B cell (primary cell): Measurements from ENCODE around the gene UTP25. TPM values are rescaled to one million over a fixed set of nuclear protein-coding genes. Genes with fewer than 3 reads are reported as not detected.

Experiments used
- ATAC-seq: fragments of 200-7000 bp; cut with Tn5 transposase; one replicate; pipeline ENCODE4 v1.10.0; 2021; ENCODE audit warnings: low read depth, mild to moderate bottlenecking, moderate number of reproducible peaks, moderate library complexity
- CTCF ChIA-PET: fragments of 350-600 bp; sonication (Branson Sonifier 250); formaldehyde crosslinking; loops from one replicate; lab custom pipeline; 2021; ENCODE audit warnings: antibody characterized with exemption, inconsistent platforms; lab: Charles Lee
- POLR2A ChIA-PET: fragments of 350-600 bp; sonication (Branson Sonifier 250); formaldehyde crosslinking; loops from one replicate; lab custom pipeline; 2021; ENCODE audit warnings: antibody characterized with exemption; lab: Charles Lee
- DNase-seq: peaks from one replicate; pipeline ENCODE4 v3.0.0; 2013
- H2AFZ ChIP-seq: 2 replicates; pipeline ENCODE4 v1.6.1; 2012; ENCODE audit warnings: mild to moderate bottlenecking, low read depth, low read length; ENCODE audit not compliant: insufficient read depth, poor library complexity, severe bottlenecking
- H3K27ac ChIP-seq, 2 donors: 1 replicate in 1 of 2; 2 replicates in 1 of 2; pipeline ENCODE4 v1.5.1; 2012 to 2013; ENCODE audit warnings: low read length in 2 of 2, mild to moderate bottlenecking in 2 of 2, moderate library complexity in 1 of 2
- H3K27me3 ChIP-seq, 4 experiments: fragments of 200-600 bp in 1 of 4; sonication (generic) in 1 of 4; replicated peaks in 1 of 4; 1 replicate in 2 of 4; 2 replicates in 2 of 4; pipeline versions ENCODE4 v1.6.1 to v1.7.0; 2013 to 2016; ENCODE audit warnings: low read length in 3 of 4, mild to moderate bottlenecking in 2 of 4, mixed read lengths in 1 of 4, moderate library complexity in 1 of 4; ENCODE audit not compliant: insufficient read depth in 4 of 4, control insufficient read depth in 3 of 4; ENCODE audit errors: control extremely low read depth in 1 of 4
- H3K36me3 ChIP-seq, 2 experiments: replicated peaks in 1 of 2; 1 replicate in 1 of 2; 2 replicates in 1 of 2; pipeline versions ENCODE4 v1.6.1 to v1.7.1; 2013; ENCODE audit warnings: low read length in 1 of 2; ENCODE audit not compliant: insufficient read depth in 2 of 2, control insufficient read depth in 1 of 2; ENCODE audit errors: control extremely low read depth in 1 of 2, extremely low read depth in 1 of 2
- H3K4me1 ChIP-seq, 2 donors: fragments of 200-600 bp in 1 of 2; sonication (generic) in 1 of 2; 1 replicate in 1 of 2; 2 replicates in 1 of 2; pipeline versions ENCODE4 v1.5.1 to v1.6.1; 2013 to 2017; ENCODE audit warnings: low read length in 2 of 2; ENCODE audit not compliant: control insufficient read depth in 2 of 2, insufficient read depth in 2 of 2
- H3K4me2 ChIP-seq: replicated peaks from 2 replicates; pipeline ENCODE3; 2012; ENCODE audit warnings: mild to moderate bottlenecking, low read depth, low read length; ENCODE audit not compliant: poor library complexity, severe bottlenecking
- H3K4me3 ChIP-seq, 5 experiments: fragments of 200-600 bp in 1 of 5; sonication (generic) in 1 of 5; 1 replicate in 3 of 5; 2 replicates in 2 of 5; pipeline versions ENCODE4 v1.5.1 to v1.7.0; 2011 to 2016; ENCODE audit warnings: low read length in 4 of 5, mild to moderate bottlenecking in 4 of 5, low read depth in 2 of 5, control low read depth in 1 of 5, moderate library complexity in 1 of 5; ENCODE audit not compliant: insufficient read depth in 1 of 5; ENCODE audit errors: control extremely low read depth in 1 of 5, extremely low read depth in 1 of 5
- H3K79me2 ChIP-seq: fragments of 200-600 bp; sonication (generic); one replicate; pipeline ENCODE4 v1.6.0; 2016; ENCODE audit warnings: low read length; ENCODE audit not compliant: control insufficient read depth, insufficient read depth
- H3K9ac ChIP-seq: fragments of 200-600 bp; sonication (generic); 2 replicates; pipeline ENCODE4 v1.6.1; 2017; ENCODE audit warnings: mild to moderate bottlenecking, low read length, moderate library complexity
- H3K9me3 ChIP-seq, 3 donors: one replicate each; pipeline versions ENCODE4 v1.6.1 to v1.7.1; 2013; ENCODE audit warnings: low read length in 2 of 3; ENCODE audit not compliant: control insufficient read depth in 2 of 3, insufficient read depth in 1 of 3; ENCODE audit errors: control extremely low read depth in 1 of 3
- H4K20me1 ChIP-seq: 2 replicates; pipeline ENCODE4 v1.6.0; 2012; ENCODE audit warnings: mild to moderate bottlenecking, low read length; ENCODE audit not compliant: insufficient read depth, control insufficient read depth, poor library complexity, severe bottlenecking
- H3K27ac Mint-ChIP-seq: one replicate; pipeline ENCODE4 v1.8.0; 2021; ENCODE audit warnings: mixed read lengths
- H3K27me3 Mint-ChIP-seq: one replicate; pipeline ENCODE4 v1.8.0; 2021; ENCODE audit warnings: mixed read lengths
- H3K4me1 Mint-ChIP-seq: one replicate; pipeline ENCODE4 v1.8.0; 2021; ENCODE audit warnings: mixed read lengths
- H3K4me3 Mint-ChIP-seq: one replicate; pipeline ENCODE4 v1.8.0; 2021; ENCODE audit warnings: mixed read lengths
- H3K9me3 Mint-ChIP-seq: one replicate; pipeline ENCODE4 v1.8.0; 2022; ENCODE audit warnings: mixed read lengths; ENCODE audit not compliant: insufficient read depth
- EZH2 ChIP-seq: IDR thresholded peaks from 2 replicates; pipeline ENCODE4 v1.6.1; 2012; ENCODE audit warnings: borderline replicate concordance, low read depth, mild to moderate bottlenecking, moderate library complexity, low read length; ENCODE audit not compliant: insufficient read depth, poor library complexity, severe bottlenecking
- WGBS: methylation state at CpG from one replicate; pipeline ENCODE4 v1.1.5; 2013; ENCODE audit warnings: missing lambda C conversion rate; ENCODE audit not compliant: insufficient coverage; 5-methylcytosine and 5-hydroxymethylcytosine counted together
- intact Hi-C: fragments of 100-400 bp; cut with micrococcal nuclease; formaldehyde crosslinking; loops from one replicate; pipeline ENCODE4 v1.10.0; 2022
- polyA plus RNA-seq: library from polyadenylated mRNA; depleted of rRNA; stranded (reverse); fragments of >200 nt; gene quantifications from 2 replicates; pipeline ENCODE4 v1.2.3, GENCODE V29; 2012
- total RNA-seq, 2 donors: library from RNA; stranded (reverse); fragments of 120-200 nt in 1 of 2; gene quantifications; 1 replicate in 1 of 2; 2 replicates in 1 of 2; pipeline versions ENCODE4 v1.2.3 to v1.2.4, GENCODE V29; 2013 to 2022
- TF ChIP-seq, protein P1 (sequence below): fragments of 200-600 bp; IDR thresholded peaks from one replicate; pipeline ENCODE4 v1.8.0; 2022; ENCODE audit warnings: antibody characterized with exemption, mild to moderate bottlenecking

Gene UTP25
- total and polyA plus RNA-seq, 2 donors (not counting 1 experiment from before 2014, with no cell fraction given) = 6.2 to 16.6 TPM

GRCh38 chr1:209787551-209787950 is 40.2 kb upstream of the UTP25 start:
- no peaks in the 10 kb centered on the region for H4K20me1 ChIP-seq
- TF ChIP-seq, protein P1, sequence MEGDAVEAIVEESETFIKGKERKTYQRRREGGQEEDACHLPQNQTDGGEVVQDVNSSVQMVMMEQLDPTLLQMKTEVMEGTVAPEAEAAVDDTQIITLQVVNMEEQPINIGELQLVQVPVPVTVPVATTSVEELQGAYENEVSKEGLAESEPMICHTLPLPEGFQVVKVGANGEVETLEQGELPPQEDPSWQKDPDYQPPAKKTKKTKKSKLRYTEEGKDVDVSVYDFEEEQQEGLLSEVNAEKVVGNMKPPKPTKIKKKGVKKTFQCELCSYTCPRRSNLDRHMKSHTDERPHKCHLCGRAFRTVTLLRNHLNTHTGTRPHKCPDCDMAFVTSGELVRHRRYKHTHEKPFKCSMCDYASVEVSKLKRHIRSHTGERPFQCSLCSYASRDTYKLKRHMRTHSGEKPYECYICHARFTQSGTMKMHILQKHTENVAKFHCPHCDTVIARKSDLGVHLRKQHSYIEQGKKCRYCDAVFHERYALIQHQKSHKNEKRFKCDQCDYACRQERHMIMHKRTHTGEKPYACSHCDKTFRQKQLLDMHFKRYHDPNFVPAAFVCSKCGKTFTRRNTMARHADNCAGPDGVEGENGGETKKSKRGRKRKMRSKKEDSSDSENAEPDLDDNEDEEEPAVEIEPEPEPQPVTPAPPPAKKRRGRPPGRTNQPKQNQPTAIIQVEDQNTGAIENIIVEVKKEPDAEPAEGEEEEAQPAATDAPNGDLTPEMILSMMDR = no peak
- no peak for TF ChIP-seq EZH2
- ChIA-PET CTCF (interaction anchor here (0.7 to 5.0 kb wide), 6 partner anchors 15 to 40 kb away, joined by 3 to 31 read pairs (median 6); partner anchors contain the start of gene UTP25), POLR2A (no interaction called here)
- ATAC-seq (no peak), DNase-seq (no peak)
- H3K27me3 ChIP-seq = peaks cover 0 to 20% (median 8%) of the 10 kb centered on the region in 4 experiments
- no peak overlapping the region for H3K27ac ChIP-seq
- peaks cover 0 to 3% (median 0%) of the 10 kb centered on the region in 3 donors for H3K9me3 ChIP-seq
- no peak overlapping the region for H3K4me2 ChIP-seq
- H3K36me3 ChIP-seq = peaks cover 0 to 6% of the 10 kb centered on the region in 2 experiments
- peaks cover 14 to 20% of the 10 kb centered on the region in 2 donors for H3K4me1 ChIP-seq
- peaks cover 24% of the 10 kb centered on the region for H3K27me3 Mint-ChIP-seq
- no peak overlapping the region for H3K4me3 Mint-ChIP-seq
- H3K79me2 ChIP-seq = peaks cover 4% of the 10 kb centered on the region
- H3K4me1 Mint-ChIP-seq = peaks cover 22% of the 10 kb centered on the region
- H3K9ac ChIP-seq = no peak overlapping the region
- no peak overlapping the region for H3K4me3 ChIP-seq
- 67% methylated on average over 1 of the region's 2 CpGs for WGBS
- H2AFZ ChIP-seq = no peak overlapping the region
- H3K27ac Mint-ChIP-seq = no peak overlapping the region
- intact Hi-C loops = no loop called here
- peaks cover 2% of the 10 kb centered on the region for H3K9me3 Mint-ChIP-seq

- TF ChIP-seq, protein P1 = no peak
- TF ChIP-seq EZH2 = no peak
- Mint-ChIP-seq H3K4me3 (no peak overlapping the region), H3K4me1 (peaks cover 10% of the 10 kb centered on the region), H3K27ac (no peak overlapping the region), H3K27me3 (peaks cover 38% of the 10 kb centered on the region), H3K9me3 (peaks cover 2% of the 10 kb centered on the region)
- no CpG with 5 or more reads among the region's 1 CpG for WGBS
- Histone ChIP-seq H3K79me2 (no peaks in the 10 kb centered on the region), H2AFZ (no peak overlapping the region), H3K27ac (no peak overlapping the region), H3K4me1 (peaks cover 7 to 9% of the 10 kb centered on the region in 2 donors), H3K9ac (no peak overlapping the region), H3K4me2 (no peak overlapping the region), H3K9me3 (peaks cover 0 to 3% (median 0%) of the 10 kb centered on the region in 3 donors), H3K4me3 (no peak overlapping the region), H3K36me3 (no peaks in the 10 kb centered on the region), H3K27me3 (peaks cover 0 to 27% (median 18%) of the 10 kb centered on the region in 4 experiments), H4K20me1 (no peaks in the 10 kb centered on the region)
- CTCF ChIA-PET = no interaction called here
- ATAC-seq = no peak
- intact Hi-C loops = no loop called here
- DNase-seq = no peak
- POLR2A ChIA-PET = no interaction called here
These were observed 38.5 kb upstream of the UTP25 start for GRCh38 chr1:209789245-209789644.
